ENCODE measurements around the gene KATNBL1. TPM values are rescaled to one million over a fixed set of nuclear protein-coding genes. Genes with fewer than 3 reads are reported as not detected.

Gene KATNBL1
- total and polyA plus RNA-seq, 4 donors: 6.4 to 26.2 (median 22.0) TPM

DNA sequence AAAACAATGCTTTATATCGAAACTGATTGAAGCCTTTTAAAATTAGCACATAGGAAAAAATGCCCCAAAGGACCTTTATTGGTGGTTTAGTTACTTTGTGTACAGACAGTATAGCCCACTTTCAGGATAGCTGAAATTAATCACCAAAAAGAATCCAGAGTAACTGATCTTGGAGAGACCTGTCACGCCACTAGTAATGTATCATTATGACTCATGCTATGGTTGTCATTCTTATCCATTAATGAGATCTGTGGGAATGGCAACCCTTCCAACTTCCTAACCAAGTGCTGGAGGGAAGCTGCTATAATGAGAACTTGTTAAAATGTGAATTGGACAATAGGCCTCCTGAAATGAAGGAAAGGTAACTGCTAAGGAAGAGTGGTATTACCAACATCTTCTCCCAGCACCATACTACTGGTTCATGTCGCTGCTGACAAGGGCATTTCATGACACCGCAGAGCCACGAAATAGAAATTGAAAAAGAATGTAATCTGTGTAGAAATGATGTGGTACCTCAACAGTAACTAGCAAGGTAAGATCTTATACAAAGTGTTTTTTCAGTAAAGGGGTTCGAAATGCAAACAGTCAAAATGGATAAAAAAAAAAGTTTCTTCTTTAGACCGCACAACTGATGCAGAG lies 7.8 kb upstream of the KATNBL1 start:
- Histone ChIP-seq H3K4me3 (ENCODE audit: low read depth in 1 of 3, low read length in 3 of 3) (no peak overlapping the region), H3K36me3 (ENCODE audit: control insufficient read depth in 4 of 4, insufficient read depth in 3 of 4, low read depth in 1 of 4, low read length in 3 of 4) (no peaks in the 10 kb centered on the region), H3K9me3 (ENCODE audit: control insufficient read depth in 4 of 4, low read length in 3 of 4) (no peaks in the 10 kb centered on the region), H3K27ac (ENCODE audit: low read depth in 1 of 2, low read length in 2 of 2) (no peak overlapping the region), H3K9ac (ENCODE audit: low read depth in 1 of 2, low read length in 2 of 2) (no peak overlapping the region), H3K27me3 (ENCODE audit: control insufficient read depth in 4 of 4, insufficient read depth in 4 of 4, low read length in 3 of 4) (no peaks in the 10 kb centered on the region), H3K4me1 (ENCODE audit: control insufficient read depth in 4 of 4, insufficient read depth in 4 of 4, low read length in 3 of 4) (no peaks in the 10 kb centered on the region)
- no peak for DNase-seq (ENCODE audit: low spot score)
- WGBS: 89% methylated on average over 7 of the region's 7 CpGs
- TF ChIP-seq, protein P1, sequence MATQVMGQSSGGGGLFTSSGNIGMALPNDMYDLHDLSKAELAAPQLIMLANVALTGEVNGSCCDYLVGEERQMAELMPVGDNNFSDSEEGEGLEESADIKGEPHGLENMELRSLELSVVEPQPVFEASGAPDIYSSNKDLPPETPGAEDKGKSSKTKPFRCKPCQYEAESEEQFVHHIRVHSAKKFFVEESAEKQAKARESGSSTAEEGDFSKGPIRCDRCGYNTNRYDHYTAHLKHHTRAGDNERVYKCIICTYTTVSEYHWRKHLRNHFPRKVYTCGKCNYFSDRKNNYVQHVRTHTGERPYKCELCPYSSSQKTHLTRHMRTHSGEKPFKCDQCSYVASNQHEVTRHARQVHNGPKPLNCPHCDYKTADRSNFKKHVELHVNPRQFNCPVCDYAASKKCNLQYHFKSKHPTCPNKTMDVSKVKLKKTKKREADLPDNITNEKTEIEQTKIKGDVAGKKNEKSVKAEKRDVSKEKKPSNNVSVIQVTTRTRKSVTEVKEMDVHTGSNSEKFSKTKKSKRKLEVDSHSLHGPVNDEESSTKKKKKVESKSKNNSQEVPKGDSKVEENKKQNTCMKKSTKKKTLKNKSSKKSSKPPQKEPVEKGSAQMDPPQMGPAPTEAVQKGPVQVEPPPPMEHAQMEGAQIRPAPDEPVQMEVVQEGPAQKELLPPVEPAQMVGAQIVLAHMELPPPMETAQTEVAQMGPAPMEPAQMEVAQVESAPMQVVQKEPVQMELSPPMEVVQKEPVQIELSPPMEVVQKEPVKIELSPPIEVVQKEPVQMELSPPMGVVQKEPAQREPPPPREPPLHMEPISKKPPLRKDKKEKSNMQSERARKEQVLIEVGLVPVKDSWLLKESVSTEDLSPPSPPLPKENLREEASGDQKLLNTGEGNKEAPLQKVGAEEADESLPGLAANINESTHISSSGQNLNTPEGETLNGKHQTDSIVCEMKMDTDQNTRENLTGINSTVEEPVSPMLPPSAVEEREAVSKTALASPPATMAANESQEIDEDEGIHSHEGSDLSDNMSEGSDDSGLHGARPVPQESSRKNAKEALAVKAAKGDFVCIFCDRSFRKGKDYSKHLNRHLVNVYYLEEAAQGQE (IDR thresholded peaks at IDR 0.05): no peak
- no peak for TF ChIP-seq HNF4G (IDR thresholded peaks at IDR 0.05)

DNA sequence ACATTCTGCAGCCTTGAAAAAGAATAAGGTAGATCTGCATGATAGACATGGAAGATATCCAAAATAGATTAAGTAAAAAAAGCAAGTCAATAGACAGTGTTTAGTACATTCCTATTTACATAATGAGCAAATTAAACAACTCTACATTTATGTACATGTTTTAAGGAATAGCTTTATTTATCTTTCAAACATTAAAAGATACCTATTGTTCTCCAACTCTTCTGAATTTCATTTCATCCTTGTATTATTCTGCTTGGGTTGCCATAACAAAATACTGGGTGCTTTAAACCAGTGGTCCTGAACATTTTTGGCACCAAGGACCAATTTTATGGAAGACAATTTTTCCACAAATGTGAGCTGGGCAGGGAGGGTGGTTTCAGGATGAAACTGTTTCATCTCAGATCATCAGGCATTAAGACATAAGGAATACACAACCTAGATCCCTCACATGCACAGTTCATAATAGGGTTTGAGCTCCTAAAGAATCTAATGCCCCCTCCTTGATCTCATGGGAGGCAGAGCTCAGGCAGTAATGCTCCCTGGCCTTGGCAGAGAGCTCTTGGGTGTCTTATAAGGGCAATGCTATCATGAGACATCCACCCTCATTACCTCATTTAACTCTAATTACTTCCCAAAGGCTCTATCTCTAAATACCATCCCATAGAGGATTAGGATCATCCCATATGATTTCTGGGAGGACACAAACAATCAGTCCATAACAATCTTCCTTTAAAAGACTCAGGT lies 6.8 kb upstream of the KATNBL1 start:
- Histone ChIP-seq H3K4me3 (ENCODE audit: low read depth in 1 of 3, low read length in 3 of 3) (no peak overlapping the region), H3K27me3 (ENCODE audit: control insufficient read depth in 4 of 4, insufficient read depth in 4 of 4, low read length in 3 of 4) (no peaks in the 10 kb centered on the region), H3K27ac (ENCODE audit: low read depth in 1 of 2, low read length in 2 of 2) (no peak overlapping the region), H3K9me3 (ENCODE audit: control insufficient read depth in 4 of 4, low read length in 3 of 4) (no peaks in the 10 kb centered on the region), H3K9ac (ENCODE audit: low read depth in 1 of 2, low read length in 2 of 2) (no peak overlapping the region), H3K36me3 (ENCODE audit: control insufficient read depth in 4 of 4, insufficient read depth in 3 of 4, low read depth in 1 of 4, low read length in 3 of 4) (no peaks in the 10 kb centered on the region), H3K4me1 (ENCODE audit: control insufficient read depth in 4 of 4, insufficient read depth in 4 of 4, low read length in 3 of 4) (no peaks in the 10 kb centered on the region)
- no peak for DNase-seq (ENCODE audit: low spot score)
- TF ChIP-seq, protein P2, sequence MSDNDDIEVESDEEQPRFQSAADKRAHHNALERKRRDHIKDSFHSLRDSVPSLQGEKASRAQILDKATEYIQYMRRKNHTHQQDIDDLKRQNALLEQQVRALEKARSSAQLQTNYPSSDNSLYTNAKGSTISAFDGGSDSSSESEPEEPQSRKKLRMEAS (IDR thresholded peaks at IDR 0.05): no peak
- TF ChIP-seq RXRA (IDR thresholded peaks at IDR 0.05) (no peak), YY1 (IDR thresholded peaks at IDR 0.05) (no peak), HNF4A (conservative IDR thresholded peaks at IDR 0.05) (no peak), SP1 (IDR thresholded peaks at IDR 0.05) (no peak), FOXA1 (IDR thresholded peaks at IDR 0.05) (no peak), GABPA (IDR thresholded peaks at IDR 0.05 in 1 of 2, conservative IDR thresholded peaks at IDR 0.05 in 1 of 2) (no peak), RAD21 (IDR thresholded peaks at IDR 0.05) (no peak), TAF1 (conservative IDR thresholded peaks at IDR 0.05) (no peak), JUND (IDR thresholded peaks at IDR 0.05) (no peak), EGR1 (IDR thresholded peaks at IDR 0.05; ENCODE audit: low read depth in 2 of 2) (no peak)
- TF ChIP-seq, protein P1 (IDR thresholded peaks at IDR 0.05): no peak
- TF ChIP-seq, protein P3, sequence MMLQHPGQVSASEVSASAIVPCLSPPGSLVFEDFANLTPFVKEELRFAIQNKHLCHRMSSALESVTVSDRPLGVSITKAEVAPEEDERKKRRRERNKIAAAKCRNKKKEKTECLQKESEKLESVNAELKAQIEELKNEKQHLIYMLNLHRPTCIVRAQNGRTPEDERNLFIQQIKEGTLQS (IDR thresholded peaks at IDR 0.05): no peak
- TF ChIP-seq, protein P4, sequence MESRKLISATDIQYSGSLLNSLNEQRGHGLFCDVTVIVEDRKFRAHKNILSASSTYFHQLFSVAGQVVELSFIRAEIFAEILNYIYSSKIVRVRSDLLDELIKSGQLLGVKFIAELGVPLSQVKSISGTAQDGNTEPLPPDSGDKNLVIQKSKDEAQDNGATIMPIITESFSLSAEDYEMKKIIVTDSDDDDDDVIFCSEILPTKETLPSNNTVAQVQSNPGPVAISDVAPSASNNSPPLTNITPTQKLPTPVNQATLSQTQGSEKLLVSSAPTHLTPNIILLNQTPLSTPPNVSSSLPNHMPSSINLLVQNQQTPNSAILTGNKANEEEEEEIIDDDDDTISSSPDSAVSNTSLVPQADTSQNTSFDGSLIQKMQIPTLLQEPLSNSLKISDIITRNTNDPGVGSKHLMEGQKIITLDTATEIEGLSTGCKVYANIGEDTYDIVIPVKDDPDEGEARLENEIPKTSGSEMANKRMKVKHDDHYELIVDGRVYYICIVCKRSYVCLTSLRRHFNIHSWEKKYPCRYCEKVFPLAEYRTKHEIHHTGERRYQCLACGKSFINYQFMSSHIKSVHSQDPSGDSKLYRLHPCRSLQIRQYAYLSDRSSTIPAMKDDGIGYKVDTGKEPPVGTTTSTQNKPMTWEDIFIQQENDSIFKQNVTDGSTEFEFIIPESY (IDR thresholded peaks at IDR 0.05): no peak
- TF ChIP-seq, protein P5, sequence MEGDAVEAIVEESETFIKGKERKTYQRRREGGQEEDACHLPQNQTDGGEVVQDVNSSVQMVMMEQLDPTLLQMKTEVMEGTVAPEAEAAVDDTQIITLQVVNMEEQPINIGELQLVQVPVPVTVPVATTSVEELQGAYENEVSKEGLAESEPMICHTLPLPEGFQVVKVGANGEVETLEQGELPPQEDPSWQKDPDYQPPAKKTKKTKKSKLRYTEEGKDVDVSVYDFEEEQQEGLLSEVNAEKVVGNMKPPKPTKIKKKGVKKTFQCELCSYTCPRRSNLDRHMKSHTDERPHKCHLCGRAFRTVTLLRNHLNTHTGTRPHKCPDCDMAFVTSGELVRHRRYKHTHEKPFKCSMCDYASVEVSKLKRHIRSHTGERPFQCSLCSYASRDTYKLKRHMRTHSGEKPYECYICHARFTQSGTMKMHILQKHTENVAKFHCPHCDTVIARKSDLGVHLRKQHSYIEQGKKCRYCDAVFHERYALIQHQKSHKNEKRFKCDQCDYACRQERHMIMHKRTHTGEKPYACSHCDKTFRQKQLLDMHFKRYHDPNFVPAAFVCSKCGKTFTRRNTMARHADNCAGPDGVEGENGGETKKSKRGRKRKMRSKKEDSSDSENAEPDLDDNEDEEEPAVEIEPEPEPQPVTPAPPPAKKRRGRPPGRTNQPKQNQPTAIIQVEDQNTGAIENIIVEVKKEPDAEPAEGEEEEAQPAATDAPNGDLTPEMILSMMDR (IDR thresholded peaks at IDR 0.05; ENCODE audit: low read depth, low read length, missing input control): no peak
